T-helper 2 cell (primary cell): ENCODE results near the gene COMT.
A peak's percentile ranks its signal among the peaks of the same experiment; 100 is the strongest.

ENCODE experiments used
- DNase-seq, 5 experiments: peaks; one replicate each; pipeline versions ENCODE4 v3.0.0 to v3.0.0-alpha.2; 2012 to 2022

The COMT gene

DNA sequence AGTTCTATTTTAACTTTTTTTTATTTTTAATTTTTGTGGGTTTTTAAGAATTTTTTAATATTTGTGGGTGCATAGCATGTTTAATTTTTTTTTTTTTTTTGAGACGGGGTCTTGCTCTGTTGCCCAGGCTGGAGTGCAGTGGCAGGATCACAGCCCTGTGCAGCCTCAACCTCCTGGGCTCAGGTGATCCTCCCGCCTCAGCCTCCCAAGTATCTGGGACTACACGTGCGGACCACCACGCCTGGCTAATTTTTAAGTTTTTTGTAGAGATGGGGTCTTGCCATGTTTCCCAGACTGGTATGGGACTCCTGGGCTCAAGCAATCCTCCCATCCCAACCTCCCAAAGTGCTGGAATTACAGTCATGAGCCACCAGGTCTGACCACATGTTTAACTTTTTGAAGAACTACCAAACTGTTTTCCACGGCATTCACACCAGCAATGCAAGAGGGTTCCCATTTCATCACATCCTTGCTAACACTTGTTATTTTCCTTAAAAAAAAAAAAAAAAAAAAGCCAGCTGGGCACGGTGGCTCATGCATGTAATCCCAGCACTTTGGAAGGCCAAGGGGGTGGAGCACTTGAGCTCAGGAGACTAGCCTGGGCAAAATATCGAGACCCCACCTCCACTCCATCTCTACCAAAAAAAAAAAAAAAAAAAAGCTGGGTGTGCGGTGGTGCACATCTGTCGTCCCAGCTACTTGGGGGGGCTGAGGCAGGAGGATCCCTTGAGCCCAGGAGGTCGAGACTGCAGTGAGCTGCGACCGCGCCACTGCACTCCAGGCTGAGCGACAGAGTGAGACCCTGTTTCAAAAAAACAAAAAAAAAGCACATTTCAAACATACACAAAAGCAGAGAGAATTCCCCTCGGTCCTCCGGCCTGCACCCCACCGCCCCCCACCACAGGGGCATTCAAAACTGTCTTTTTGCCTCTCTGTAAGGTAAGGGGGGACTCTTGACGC is 16.8 kb downstream of the COMT start:
- DNase-seq, result no peak

DNA sequence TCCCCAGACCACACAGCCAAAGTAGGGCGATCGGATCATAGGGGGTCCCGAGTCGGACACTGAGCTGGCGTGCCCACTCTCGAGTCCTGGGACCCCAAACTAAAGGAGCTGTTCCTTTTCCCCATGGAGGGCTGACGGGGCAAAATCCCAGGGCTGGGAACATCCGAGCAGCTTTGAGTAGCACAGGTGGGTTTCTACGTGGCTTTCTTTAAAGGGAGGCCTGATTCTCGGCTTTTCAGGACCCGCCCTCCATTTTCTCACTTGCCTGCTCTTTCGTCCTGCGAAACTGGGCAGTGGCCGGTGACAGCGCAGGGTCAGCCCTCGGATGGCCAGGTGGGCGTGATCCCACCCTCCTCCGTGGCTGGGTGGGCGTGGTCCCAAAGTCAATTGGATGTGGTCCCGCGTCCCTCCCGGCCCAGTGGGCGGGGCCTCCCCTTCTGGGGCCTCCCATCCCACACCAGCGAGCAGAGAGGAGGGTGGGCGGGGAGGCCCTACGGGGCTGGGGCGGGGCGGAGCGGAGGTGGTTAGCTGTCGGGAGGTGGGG is 17.5 kb downstream of the COMT start:
- DNase-seq, result no peak

DNA sequence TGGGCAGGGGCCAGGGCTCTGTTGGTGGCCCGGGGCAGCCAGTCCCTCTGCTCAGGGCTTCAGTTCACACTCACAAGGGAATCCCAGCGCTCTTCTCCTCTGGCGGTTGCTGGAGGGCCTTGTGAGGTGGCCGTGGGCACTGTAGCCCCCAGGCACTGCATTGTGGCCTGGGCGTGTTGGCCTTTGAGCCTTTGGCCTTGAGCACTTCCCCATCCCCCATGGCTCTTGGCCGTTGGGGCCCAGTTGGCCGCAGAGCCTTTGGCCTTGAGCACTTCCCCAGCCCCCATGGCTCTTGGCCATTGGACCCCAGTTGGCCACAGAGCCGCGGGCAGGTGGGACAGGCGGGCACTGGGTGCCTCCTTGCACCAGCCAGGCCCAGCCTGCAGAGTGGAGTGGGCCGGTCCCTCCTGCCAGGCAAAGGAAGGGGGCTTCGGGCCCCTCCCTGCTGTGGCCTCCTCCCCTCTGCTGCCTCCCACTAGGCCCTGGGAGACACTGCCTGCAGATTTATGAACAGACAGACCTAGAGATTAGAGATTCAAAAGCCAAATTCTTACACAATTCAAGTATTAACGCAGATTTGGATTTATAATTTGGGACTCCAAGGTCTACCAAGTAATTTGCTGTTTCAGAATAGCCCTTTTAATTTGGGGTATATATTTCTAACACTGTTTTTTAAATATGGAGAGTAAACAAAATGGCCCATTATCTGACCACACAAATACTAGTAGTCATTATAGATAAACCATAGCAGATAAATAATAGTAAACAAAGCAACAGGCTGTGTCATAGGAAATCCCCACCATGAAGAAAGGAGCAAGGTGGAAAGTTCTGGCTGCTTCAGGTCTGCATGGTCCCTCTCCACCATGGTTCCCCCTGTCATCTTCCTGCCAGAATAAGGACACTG is 18.3 kb downstream of the COMT start:
- DNase-seq, result no peak

DNA sequence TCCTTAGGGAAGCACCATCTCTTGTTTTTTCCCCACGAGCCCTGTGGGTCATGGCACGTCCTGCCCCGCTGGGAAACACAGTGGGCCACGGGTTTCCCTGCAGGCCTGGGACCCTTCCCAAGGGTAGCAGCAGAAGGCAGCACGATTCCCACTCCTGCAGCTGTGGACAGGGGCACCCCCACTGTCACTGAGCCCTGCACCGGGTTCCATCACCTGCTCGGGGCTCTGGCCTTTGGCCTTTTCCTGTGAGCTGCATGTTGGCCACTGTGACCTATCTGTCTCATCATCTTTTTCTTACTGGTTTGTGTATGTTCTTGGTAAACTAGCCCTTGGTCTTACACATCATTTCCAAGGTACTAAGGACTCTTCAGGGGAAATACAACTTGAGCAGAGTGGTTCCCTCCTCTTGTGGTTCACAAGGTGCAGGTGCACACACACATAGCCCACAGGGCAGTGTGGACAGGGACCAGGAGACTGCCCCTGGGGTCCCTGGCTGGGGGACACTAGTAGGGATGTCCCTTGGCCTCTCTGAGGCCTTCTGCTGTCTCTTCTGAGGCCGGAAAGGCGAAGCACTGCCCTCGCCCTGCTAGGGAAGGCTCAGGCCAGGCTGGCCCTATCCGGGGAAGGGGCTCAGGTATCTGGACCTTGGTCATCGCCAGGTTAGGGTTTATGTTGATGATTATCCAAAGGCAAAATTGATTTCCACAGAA is 19.1 kb downstream of the COMT start:
- peak in 1 of 5 experiments; percentile 52 for DNase-seq

DNA sequence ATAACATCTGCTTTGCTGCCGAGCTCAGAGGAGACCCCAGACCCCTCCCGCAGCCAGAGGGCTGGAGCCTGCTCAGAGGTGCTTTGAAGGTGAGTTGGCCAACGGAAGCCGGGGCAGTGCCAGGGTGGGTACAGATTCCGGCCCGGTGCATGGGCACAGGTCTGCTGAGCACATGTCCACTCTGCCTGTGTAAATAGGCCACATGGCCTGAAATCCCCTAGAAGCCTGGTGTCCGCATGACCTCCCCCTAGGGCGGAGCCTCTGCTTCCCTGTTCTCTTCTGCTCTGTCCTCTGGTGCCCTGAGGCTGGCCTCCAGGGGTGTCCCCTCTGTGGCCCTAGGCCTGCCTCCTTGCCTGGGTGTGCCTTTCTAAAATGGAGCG is 19.6 kb downstream of the COMT start:
- DNase-seq, result peak in 1 of 5 experiments; percentile 1

DNA sequence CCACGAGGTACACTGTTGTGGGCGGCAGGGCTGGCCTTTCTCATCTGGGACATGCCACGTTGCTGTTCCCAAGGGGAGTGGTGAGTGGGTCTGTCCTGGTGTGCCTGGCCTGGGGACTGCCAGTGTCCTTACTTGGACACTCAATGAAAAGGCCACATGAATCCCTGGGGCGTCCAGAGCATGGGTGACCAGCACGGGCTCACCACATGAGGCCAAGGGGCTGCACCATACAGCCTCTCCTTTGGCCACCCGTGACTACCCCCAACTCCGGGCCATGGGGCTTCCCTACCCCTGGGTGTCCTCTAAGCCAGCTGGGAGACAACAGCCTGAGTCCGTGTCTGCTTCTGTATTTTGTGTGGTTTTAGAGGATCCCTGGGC is 20.3 kb downstream of the COMT start:
- DNase-seq, result no peak

DNA sequence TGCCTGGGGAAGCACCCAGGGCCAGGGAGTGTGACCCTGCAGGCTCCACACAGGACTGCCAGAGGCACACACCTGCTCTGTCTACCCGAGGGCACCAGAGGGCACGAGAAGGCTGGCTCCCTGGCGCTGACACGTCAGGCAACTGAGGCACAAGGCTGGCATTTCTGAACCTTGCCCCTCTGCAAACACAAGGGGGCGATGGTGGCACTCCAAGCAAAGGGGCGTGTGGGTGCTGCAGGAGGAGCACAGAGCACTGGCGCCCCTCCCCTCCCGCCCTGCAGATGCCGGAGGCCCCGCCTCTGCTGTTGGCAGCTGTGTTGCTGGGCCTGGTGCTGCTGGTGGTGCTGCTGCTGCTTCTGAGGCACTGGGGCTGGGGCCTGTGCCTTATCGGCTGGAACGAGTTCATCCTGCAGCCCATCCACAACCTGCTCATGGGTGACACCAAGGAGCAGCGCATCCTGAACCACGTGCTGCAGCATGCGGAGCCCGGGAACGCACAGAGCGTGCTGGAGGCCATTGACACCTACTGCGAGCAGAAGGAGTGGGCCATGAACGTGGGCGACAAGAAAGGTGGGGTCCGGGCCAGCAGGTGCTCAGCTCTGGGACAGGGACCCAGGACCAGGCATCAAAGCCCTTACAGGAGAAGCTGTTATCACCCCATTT is 20.8 kb downstream of the COMT start:
- peak in 4 of 5 experiments; percentile 17 to 86 (median 39) for DNase-seq

DNA sequence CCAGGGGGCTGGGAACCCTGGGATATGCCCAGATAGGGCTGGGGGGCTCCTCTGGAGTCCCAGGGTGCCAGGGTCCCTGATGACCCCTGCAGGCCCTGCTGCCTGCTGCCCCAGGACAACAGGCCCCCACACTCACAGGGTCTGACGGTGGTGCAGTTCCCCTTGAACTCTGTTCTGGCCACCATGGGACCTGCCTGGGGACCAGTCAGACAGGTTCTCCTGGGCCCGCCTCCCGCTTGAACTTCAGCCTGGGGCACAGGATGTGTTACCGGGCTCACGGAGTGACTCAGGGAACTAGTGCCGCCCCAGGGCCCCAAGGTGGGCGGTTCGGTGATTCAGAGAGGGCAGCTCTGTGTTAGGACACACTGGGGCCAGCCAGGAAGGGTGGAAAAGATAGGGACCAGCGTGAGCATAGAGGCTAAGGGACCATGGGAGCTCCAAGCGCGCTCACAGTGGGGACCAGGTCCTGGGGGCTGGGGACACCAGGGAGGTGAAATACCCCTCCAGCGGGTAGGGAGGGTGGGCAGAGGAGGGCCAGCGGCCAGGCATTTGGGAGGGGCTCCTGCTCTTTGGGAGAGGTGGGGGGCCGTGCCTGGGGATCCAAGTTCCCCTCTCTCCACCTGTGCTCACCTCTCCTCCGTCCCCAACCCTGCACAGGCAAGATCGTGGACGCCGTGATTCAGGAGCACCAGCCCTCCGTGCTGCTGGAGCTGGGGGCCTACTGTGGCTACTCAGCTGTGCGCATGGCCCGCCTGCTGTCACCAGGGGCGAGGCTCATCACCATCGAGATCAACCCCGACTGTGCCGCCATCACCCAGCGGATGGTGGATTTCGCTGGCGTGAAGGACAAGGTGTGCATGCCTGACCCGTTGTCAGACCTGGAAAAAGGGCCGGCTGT is 21.6 kb downstream of the COMT start:
- peak in 2 of 5 experiments; percentile 1 to 5 for DNase-seq

DNA sequence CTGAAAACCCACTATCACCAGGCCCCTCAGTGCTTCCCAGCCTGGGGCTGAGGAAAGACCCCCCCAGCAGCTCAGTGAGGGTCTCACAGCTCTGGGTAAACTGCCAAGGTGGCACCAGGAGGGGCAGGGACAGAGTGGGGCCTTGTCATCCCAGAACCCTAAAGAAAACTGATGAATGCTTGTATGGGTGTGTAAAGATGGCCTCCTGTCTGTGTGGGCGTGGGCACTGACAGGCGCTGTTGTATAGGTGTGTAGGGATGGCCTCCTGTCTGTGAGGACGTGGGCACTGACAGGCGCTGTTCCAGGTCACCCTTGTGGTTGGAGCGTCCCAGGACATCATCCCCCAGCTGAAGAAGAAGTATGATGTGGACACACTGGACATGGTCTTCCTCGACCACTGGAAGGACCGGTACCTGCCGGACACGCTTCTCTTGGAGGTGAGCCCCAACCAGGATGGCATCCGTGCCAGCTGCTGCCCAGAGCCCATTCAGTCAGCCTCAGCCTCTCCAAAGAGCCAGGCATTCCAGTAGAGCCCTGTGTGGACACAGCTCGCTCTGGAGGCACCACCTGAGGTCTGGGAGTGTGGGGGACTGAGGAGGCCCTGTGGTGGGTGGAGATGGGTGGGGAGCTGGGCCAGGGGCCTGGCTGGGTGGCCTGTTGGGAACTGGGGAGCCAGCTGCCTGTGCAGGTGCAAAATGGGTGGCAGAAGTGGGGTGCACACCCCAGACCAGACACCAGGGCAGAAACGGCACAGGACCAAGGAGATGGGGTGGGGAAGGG is 22.5 kb downstream of the COMT start:
- DNase-seq, result no peak

DNA sequence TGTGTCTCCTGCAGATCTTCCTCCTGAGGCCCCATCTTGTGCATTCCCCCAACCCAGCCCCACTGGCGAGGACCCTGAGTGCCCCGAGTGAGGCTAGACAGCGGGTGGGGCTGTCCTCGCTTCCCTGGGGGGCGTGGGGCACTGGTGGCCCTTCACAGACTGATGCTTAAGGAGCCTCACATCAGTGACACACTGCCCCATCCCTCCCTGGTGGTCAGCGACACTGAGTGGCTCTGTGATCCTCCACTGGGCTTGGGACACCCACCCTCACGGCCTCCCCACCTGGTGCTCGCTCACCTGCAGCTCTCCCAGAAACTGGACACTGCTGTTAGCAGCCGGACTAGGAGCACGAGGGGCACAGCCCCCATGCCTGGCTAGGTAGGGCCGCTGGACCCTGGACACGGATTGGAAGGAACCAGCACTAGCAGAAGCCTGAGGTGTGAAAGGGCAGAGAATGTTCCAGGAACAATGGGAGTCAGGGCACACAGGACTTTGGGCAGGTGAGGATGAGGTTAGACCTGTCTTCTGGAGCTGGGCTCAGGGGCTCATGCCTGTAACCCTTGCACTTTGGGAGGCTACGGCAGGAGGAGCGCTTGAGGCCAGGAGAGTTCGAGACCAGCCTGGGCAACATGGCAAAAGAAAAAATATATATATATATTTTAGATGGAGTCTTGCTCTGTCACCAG is 23.3 kb downstream of the COMT start:
- DNase-seq, result no peak

DNA sequence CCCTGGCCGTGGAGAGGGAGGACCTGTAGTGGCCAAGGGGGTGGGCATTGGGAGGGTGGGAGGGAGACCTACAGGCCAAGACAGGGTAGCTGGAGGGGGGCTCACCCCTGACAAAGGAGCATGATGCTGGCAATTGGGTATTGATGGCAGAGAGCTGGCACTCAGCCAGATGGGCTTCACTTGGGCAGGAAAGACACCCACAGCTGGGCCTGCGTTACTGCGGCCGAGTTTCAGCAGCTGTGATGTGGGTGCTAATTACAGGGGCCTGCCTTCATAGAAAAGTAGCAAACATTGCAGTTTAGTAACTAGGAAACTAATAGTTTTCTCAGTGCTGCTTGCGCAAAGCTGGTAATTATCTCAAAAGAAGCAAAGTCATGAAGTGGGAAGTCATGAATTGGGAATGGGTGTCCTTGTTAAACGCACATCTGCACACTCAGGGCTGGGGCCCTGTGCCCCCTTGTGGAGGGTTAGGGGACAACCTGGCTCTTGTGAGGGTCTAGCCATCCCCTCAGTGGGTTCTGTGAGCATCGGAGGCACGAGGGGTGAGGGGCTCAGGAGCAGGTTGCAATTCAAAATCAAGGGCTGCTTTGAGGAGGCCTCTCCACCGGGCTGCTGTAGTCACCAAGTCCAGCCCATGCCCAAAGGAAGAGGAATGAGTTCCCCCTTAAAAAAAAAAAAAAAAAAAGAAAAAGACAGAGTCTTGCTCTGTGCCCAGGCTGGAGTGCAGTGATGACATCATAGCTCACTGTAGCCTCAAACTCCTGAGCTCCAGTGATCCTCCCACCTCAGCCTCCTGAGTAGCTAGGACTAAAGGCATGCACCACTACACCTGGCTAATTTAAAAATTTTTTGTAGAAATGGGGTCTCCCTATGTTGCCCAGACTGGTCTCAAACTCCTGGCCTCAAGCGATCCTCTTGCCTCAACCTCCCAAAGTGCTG is 24.5 kb downstream of the COMT start:
- DNase-seq, result no peak

DNA sequence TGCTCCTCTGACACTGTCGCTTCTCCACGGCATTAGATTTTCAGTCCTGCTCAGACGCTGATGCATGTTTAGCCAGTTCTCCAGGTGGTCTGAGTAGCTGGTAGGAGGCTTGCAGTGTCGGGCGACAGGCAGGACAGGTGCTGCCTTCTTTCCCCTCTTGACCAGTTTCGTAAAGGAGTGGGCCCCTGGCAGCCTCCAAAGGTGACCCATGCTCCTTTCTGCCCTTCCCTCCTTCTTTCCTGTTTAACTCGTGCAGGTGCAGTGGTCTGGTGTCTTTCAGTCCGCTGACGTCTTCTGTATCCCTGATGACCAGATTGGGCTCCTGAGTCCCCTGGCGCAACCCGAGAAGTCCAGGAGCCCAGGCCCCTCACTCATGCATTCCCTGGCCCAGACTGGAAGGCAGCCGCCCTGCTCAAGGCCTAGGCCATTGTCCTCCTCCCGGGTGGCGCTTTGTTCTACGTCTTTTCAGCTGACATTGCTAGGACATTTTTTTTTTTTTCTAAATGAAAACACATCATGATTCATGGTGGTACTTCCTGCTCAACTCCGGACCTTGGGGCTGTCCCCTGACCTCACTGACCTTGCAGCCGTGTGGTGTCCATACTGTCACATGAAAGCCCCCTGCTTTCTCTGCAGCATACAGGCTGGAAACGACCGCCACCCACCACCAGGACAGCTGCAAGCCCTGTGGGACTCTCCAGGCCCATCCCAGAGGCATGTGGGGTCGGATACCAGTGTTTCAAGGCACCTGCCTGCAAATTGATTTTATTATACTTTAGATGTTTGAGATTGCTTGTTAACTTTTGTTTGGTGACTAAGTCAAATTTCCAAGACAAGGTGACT is 25.6 kb downstream of the COMT start:
- no peak for DNase-seq

DNA sequence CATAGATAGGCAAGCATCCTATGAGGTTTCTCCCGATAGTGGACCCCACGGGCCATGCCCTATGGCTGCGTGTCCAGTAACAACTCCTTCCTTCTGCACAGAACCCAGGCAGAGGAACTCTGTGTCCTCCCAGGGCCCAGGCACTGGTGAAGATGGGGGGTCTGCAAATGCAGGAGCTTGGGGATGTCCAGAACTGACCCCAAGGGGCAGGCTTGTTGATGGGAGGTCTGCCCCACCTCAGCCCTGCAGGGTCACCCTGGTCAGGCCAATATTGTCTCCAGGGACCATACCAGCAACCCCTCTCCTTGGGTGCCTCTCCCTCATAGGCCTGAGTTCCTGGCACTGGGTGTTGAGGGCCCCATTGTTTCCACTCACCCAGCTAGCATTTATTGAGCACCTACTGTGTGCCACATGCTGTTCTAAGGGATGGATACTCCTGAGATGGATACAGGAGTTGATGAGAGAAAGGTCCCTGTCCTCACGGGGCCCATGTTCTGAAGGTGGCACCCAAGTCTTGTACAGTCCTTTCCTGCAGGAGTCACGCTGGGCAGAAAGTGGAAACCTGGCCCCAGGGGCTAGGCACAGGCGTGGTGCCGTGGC is 26.4 kb downstream of the COMT start:
- no peak for DNase-seq

DNA sequence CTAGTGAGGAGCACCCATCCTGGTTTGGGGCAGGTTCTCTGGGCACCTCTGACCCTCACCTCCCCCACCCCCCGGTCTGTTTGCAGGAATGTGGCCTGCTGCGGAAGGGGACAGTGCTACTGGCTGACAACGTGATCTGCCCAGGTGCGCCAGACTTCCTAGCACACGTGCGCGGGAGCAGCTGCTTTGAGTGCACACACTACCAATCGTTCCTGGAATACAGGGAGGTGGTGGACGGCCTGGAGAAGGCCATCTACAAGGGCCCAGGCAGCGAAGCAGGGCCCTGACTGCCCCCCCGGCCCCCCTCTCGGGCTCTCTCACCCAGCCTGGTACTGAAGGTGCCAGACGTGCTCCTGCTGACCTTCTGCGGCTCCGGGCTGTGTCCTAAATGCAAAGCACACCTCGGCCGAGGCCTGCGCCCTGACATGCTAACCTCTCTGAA is 26.9 kb downstream of the COMT start:
- DNase-seq, result no peak

DNA sequence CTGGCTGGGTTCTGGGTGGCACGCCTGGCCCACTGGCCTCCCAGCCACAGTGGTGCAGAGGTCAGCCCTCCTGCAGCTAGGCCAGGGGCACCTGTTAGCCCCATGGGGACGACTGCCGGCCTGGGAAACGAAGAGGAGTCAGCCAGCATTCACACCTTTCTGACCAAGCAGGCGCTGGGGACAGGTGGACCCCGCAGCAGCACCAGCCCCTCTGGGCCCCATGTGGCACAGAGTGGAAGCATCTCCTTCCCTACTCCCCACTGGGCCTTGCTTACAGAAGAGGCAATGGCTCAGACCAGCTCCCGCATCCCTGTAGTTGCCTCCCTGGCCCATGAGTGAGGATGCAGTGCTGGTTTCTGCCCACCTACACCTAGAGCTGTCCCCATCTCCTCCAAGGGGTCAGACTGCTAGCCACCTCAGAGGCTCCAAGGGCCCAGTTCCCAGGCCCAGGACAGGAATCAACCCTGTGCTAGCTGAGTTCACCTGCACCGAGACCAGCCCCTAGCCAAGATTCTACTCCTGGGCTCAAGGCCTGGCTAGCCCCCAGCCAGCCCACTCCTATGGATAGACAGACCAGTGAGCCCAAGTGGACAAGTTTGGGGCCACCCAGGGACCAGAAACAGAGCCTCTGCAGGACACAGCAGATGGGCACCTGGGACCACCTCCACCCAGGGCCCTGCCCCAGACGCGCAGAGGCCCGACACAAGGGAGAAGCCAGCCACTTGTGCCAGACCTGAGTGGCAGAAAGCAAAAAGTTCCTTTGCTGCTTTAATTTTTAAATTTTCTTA is 27.8 kb downstream of the COMT start:
- DNase-seq, result no peak

DNA sequence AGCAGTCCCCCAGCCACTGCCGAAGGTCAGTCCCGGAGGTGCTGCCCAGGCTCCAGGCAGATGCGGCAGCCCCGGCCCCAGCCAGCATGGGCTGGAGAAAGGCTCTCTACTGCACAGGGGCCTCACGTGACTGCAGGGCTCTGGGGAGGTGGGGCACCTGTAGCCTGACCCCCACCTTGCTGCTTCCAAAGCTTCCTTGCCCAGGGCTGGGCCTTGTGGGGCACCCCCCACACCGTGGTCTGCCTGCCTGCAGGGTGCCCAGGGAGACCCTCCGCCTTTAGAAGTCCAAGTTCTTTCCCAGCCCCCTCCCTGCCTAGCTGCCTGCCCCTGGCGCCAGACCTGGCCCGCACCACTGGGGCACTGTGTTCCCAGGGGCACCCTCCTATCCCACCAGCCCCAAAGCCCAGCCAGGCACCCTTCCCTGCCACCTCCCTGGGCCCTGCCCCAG is 28.5 kb downstream of the COMT start:
- DNase-seq, result no peak
